HepG2 (cell line): Measurements from ENCODE around the gene VPS25. TPM values are rescaled to one million over a fixed set of nuclear protein-coding genes. Genes with fewer than 3 reads are reported as not detected.

Source experiments
- AKNA ChIP-seq: sonication (generic); formaldehyde crosslinking; IDR thresholded peaks from 2 replicates; pipeline ENCODE4 v1.4.0; 2020; ENCODE audit warnings: missing genetic modification reagents, borderline replicate concordance
- FOXJ3 ChIP-seq: sonication (generic); formaldehyde crosslinking; IDR thresholded peaks from 2 replicates; pipeline ENCODE4 v1.4.0; 2020; ENCODE audit warnings: missing genetic modification reagents, mild to moderate bottlenecking, borderline replicate concordance
- IRX3 ChIP-seq: sonication (generic); formaldehyde crosslinking; IDR thresholded peaks from 2 replicates; pipeline ENCODE4 v1.8.1; 2023; ENCODE audit warnings: mild to moderate bottlenecking, low read depth, missing genetic modification reagents, borderline replicate concordance
- MTERF4 ChIP-seq: sonication (generic); formaldehyde crosslinking; IDR thresholded peaks from 2 replicates; pipeline ENCODE4 v1.8.0; 2023; ENCODE audit warnings: mild to moderate bottlenecking, missing genetic modification reagents
- NFE2L2 ChIP-seq: fragments of 150-350 bp; IDR thresholded peaks from 2 replicates; pipeline ENCODE4 v1.6.1; 2014; ENCODE audit warnings: low read length
- PHF21A ChIP-seq: sonication (generic); formaldehyde crosslinking; IDR thresholded peaks from 2 replicates; pipeline ENCODE4 v1.5.0; 2020; ENCODE audit warnings: mild to moderate bottlenecking, missing genetic modification reagents
- RBM39 ChIP-seq: fragments of 200-400 bp; formaldehyde crosslinking; IDR thresholded peaks from one replicate; pipeline ENCODE4 v1.6.1; 2018; ENCODE audit warnings: antibody characterized with exemption, mild to moderate bottlenecking, low read depth, low read length; ENCODE audit not compliant: poor library complexity, severe bottlenecking
- STAT6 ChIP-seq: sonication (generic); formaldehyde crosslinking; IDR thresholded peaks from 2 replicates; pipeline ENCODE4 v1.4.0; 2020; ENCODE audit warnings: missing genetic modification reagents, mild to moderate bottlenecking, borderline replicate concordance
- TEAD2 ChIP-seq: sonication (generic); formaldehyde crosslinking; IDR thresholded peaks from 2 replicates; pipeline ENCODE4 v1.9.0; 2021; ENCODE audit warnings: missing genetic modification reagents
- ZBTB7B ChIP-seq: sonication (generic); formaldehyde crosslinking; IDR thresholded peaks from 2 replicates; pipeline ENCODE4 v1.4.0; 2020; ENCODE audit warnings: missing genetic modification reagents
- ZFYVE20 ChIP-seq: sonication (generic); formaldehyde crosslinking; IDR thresholded peaks from 2 replicates; pipeline ENCODE4 v1.8.0; 2023; ENCODE audit warnings: low read depth, mild to moderate bottlenecking, moderate library complexity, missing genetic modification reagents, borderline replicate concordance
- ZKSCAN8 ChIP-seq: IDR thresholded peaks from 2 replicates; pipeline ENCODE4 v1.6.1; 2016; ENCODE audit warnings: borderline replicate concordance, missing genetic modification reagents, missing compliant biosample characterization
- ZNF550 ChIP-seq: sonication (generic); formaldehyde crosslinking; IDR thresholded peaks from 2 replicates; pipeline ENCODE4 v1.4.0; 2020; ENCODE audit warnings: mild to moderate bottlenecking, missing genetic modification reagents, borderline replicate concordance
- ZNF770 ChIP-seq: sonication (generic); formaldehyde crosslinking; IDR thresholded peaks from 2 replicates; pipeline ENCODE4 v1.5.0; 2020; ENCODE audit warnings: mild to moderate bottlenecking, missing genetic modification reagents
- ZNF772 ChIP-seq: sonication (generic); formaldehyde crosslinking; IDR thresholded peaks from 2 replicates; pipeline ENCODE4 v1.5.0; 2020; ENCODE audit warnings: mild to moderate bottlenecking, missing genetic modification reagents
- ZNF841 ChIP-seq: sonication (generic); formaldehyde crosslinking; IDR thresholded peaks from 2 replicates; pipeline ENCODE4 v1.8.1; 2023; ENCODE audit warnings: missing genetic modification reagents, borderline replicate concordance
- polyA plus RNA-seq, 8 experiments: library from polyadenylated mRNA; depleted of rRNA in 3 of 8; stranded (reverse) in 7 of 8; unstranded in 1 of 8; fragments of >200 nt; fragmentation: Illumina TruSeq in 4 of 8; extraction: Trizol in 4 of 8; gene quantifications; 2 replicates each; pipeline versions ENCODE4 v1.2.1 to v1.2.3, GENCODE V29; 2011 to 2016; ENCODE audit warnings: low read depth in 4 of 8, missing spikeins in 1 of 8, mixed read lengths in 1 of 8; ENCODE audit not compliant: insufficient read depth in 1 of 8
- total RNA-seq, 5 experiments: library from RNA; depleted of rRNA; stranded (reverse); fragments of >200 nt; fragmentation: Illumina TruSeq; extraction: Trizol; gene quantifications; 2 replicates each; pipeline ENCODE4 v1.2.3, GENCODE V29; 2016; ENCODE audit warnings: low read depth in 1 of 5

VPS25 gene
- total and polyA plus RNA-seq, 2 of the 13 experiments (the other 11 are each of a cell fraction or from before 2014, with no cell fraction given) = 161 to 249 TPM

- TF ChIP-seq PHF21A (CRISPR knock-in tag) (peak; percentile 88; the same call in 1 of the 2 replicates), ZNF772 (CRISPR knock-in tag) (peak; percentile 97), FOXJ3 (CRISPR knock-in tag) (peak; percentile 48; the same call in 1 of the 2 replicates), AKNA (CRISPR knock-in tag) (peak; percentile 89; the same call in 1 of the 2 replicates), RBM39 (peak; percentile 90), ZFYVE20 (CRISPR knock-in tag) (no peak; the same call in 1 of the 2 replicates), IRX3 (peak; percentile 75; the same call in 1 of the 2 replicates), STAT6 (CRISPR knock-in tag) (peak; percentile 93), NFE2L2 (no peak), ZBTB7B (CRISPR knock-in tag) (peak; percentile 40; the same call in 1 of the 2 replicates), MTERF4 (CRISPR knock-in tag) (no peak), ZNF841 (CRISPR knock-in tag) (0 out of 2 replicates have a peak, but pooled peaks have one; percentile 55), ZNF770 (CRISPR knock-in tag) (peak; percentile 61), TEAD2 (CRISPR knock-in tag) (no peak), ZKSCAN8 (CRISPR knock-in tag) (peak; percentile 79), ZNF550 (CRISPR knock-in tag) (no peak; the same call in 1 of the 2 replicates)
These were observed 25.4 kb downstream of the VPS25 start, which contains the start of the genes CNTD1 and COA3 (continued) for GRCh38 chr17:42798383-42799380.
